Smooth muscle cell (in vitro differentiated cells): ENCODE results near the gene TMEM141. TPM values are rescaled to one million over a fixed set of nuclear protein-coding genes. Genes with fewer than 3 reads are reported as not detected.

Source experiments
- DNase-seq: peaks from one replicate; lab custom pipeline; 2025; ENCODE audit not compliant: unreplicated experiment; lab: John Stamatoyannopoulos, UW
- H2AFZ ChIP-seq: fragments of 200-600 bp; sonication (generic); 2 replicates; pipeline ENCODE4 v1.6.0; 2016; ENCODE audit warnings: antibody characterized with exemption, low read depth, mild to moderate bottlenecking
- H3F3A ChIP-seq: fragments of 200-600 bp; sonication (generic); 2 replicates; pipeline ENCODE4 v1.6.0; 2017; ENCODE audit warnings: antibody characterized with exemption, low read depth
- H3K27ac ChIP-seq: fragments of 200-600 bp; sonication (generic); 2 replicates; pipeline ENCODE4 v1.5.1; 2016; ENCODE audit warnings: low read depth, mild to moderate bottlenecking
- H3K27me3 ChIP-seq: fragments of 200-600 bp; sonication (generic); 2 replicates; pipeline ENCODE4 v1.6.1; 2016; ENCODE audit warnings: low read depth, mild to moderate bottlenecking
- H3K36me3 ChIP-seq: fragments of 200-600 bp; sonication (generic); 2 replicates; pipeline ENCODE4 v1.5.1; 2016; ENCODE audit warnings: low read depth
- H3K4me1 ChIP-seq: fragments of 200-600 bp; sonication (generic); 2 replicates; pipeline ENCODE4 v1.5.1; 2016; ENCODE audit warnings: low read depth
- H3K4me2 ChIP-seq: fragments of 200-600 bp; sonication (generic); 2 replicates; pipeline ENCODE4 v1.6.0; 2016; ENCODE audit warnings: mild to moderate bottlenecking
- H3K4me3 ChIP-seq: fragments of 200-600 bp; sonication (generic); 2 replicates; pipeline ENCODE4 v1.5.1; 2016; ENCODE audit warnings: mild to moderate bottlenecking
- H3K79me2 ChIP-seq: fragments of 200-600 bp; sonication (generic); 2 replicates; pipeline ENCODE4 v1.6.0; 2016; ENCODE audit warnings: low read depth, mild to moderate bottlenecking
- H3K9ac ChIP-seq: fragments of 200-600 bp; sonication (generic); 2 replicates; pipeline ENCODE4 v1.6.0; 2016; ENCODE audit warnings: low read depth
- H3K9me3 ChIP-seq: fragments of 200-600 bp; sonication (generic); replicated peaks from 2 replicates; pipeline ENCODE4 v1.5.1; 2016; ENCODE audit warnings: low read depth
- H4K20me1 ChIP-seq: fragments of 200-600 bp; sonication (generic); 2 replicates; pipeline ENCODE4 v1.6.0; 2016; ENCODE audit warnings: low read depth
- CTCF ChIP-seq: fragments of 200-600 bp; sonication (generic); IDR thresholded peaks from 2 replicates; pipeline ENCODE4 v1.5.1; 2017; ENCODE audit warnings: borderline replicate concordance, mild to moderate bottlenecking, antibody characterized with exemption; ENCODE audit not compliant: insufficient read depth, poor library complexity, severe bottlenecking
- WGBS: methylation state at CpG from one replicate; pipeline ENCODE4 v1.1.7; 2016; ENCODE audit warnings: low lambda C conversion rate; 5-methylcytosine and 5-hydroxymethylcytosine counted together
- polyA plus RNA-seq: library from polyadenylated mRNA; unstranded; fragments of >200 nt; fragmentation: Nextera tagmentation; extraction: Ambion mirVana; gene quantifications from 2 replicates; pipeline ENCODE4 v1.2.1, GENCODE V29; 2016
- total RNA-seq: library from RNA; depleted of rRNA; stranded (reverse); fragments of >200 nt; gene quantifications from 2 replicates; pipeline ENCODE4 v1.2.3, GENCODE V29; 2014

TMEM141 gene
- total and polyA plus RNA-seq, 2 experiments from 2014 or later = 75.4 to 112 TPM

GRCh38 chr9:136826703-136827582, 35.8 kb downstream of the TMEM141 start:
- Histone ChIP-seq H3K79me2 (peaks cover 8% of the 10 kb centered on the region), H3K36me3 (no peaks in the 10 kb centered on the region), H4K20me1 (peaks cover 45% of the 10 kb centered on the region), H3F3A (no peaks in the 10 kb centered on the region), H3K4me2 (no peak overlapping the region), H3K9me3 (no peaks in the 10 kb centered on the region), H3K4me3 (no peak overlapping the region), H3K4me1 (no peaks in the 10 kb centered on the region), H2AFZ (no peak overlapping the region), H3K9ac (no peak overlapping the region), H3K27ac (no peak overlapping the region), H3K27me3 (no peaks in the 10 kb centered on the region)
- TF ChIP-seq CTCF = no peak
- no peak for DNase-seq
- WGBS = 98% methylated on average over 24 of the region's 24 CpGs

DNA sequence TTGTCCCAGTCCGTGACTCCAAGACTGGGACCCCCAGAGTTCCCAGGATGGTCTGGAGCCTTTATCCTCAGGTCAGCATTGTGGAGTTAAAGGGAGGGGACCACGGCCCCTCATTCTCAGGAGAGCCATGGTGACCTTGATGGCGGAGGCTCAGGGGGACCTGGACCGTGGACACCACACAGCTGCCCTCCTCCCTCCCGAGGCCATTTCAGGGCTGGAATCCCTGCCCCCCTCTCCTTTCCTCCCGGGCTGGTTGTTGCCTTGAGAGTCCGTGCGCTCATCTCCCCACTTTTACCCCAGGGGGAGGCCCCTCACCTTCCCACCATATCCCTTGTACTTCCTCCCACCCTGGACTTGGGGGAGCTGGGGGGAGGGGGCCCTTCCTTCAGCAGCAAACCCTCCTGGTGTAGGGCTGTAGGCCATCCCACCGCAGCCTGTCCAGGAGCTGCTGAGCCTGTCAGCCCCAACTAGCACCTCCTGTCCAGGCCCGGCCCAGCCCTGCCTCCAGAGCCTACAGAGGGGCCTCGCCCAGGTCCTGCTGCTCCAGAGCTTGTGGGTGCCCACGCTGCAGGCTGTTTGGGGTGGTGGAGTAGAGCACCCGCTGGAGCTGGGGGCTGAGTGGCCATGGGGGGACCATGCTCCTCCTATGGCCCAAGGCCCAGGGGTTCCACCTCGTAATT, 36.8 kb downstream of the TMEM141 start:
- DNase-seq = no peak
- no peaks in the 10 kb centered on the region for H3K27me3 ChIP-seq
- H3K4me3 ChIP-seq = no peak overlapping the region
- 94% methylated on average over 13 of the region's 14 CpGs for WGBS
- no peaks in the 10 kb centered on the region for H3K4me1 ChIP-seq
- TF ChIP-seq CTCF = no peak
- no peak overlapping the region for H3K4me2 ChIP-seq
- no peak overlapping the region for H3K27ac ChIP-seq
- no peak overlapping the region for H2AFZ ChIP-seq
- no peaks in the 10 kb centered on the region for H3K36me3 ChIP-seq
- no peaks in the 10 kb centered on the region for H3F3A ChIP-seq
- peaks cover 36% of the 10 kb centered on the region for H4K20me1 ChIP-seq
- no peaks in the 10 kb centered on the region for H3K79me2 ChIP-seq
- no peak overlapping the region for H3K9ac ChIP-seq
- H3K9me3 ChIP-seq = no peaks in the 10 kb centered on the region

GRCh38 chr9:136828474-136829140, 37.5 kb downstream of the TMEM141 start:
- Histone ChIP-seq H3F3A (no peaks in the 10 kb centered on the region), H3K4me3 (no peak overlapping the region), H3K4me2 (no peak overlapping the region), H3K27ac (no peak overlapping the region), H3K9ac (no peak overlapping the region), H3K27me3 (no peaks in the 10 kb centered on the region), H3K9me3 (no peaks in the 10 kb centered on the region), H3K4me1 (no peaks in the 10 kb centered on the region), H4K20me1 (peaks cover 29% of the 10 kb centered on the region), H3K79me2 (no peaks in the 10 kb centered on the region), H3K36me3 (no peaks in the 10 kb centered on the region), H2AFZ (no peak overlapping the region)
- TF ChIP-seq CTCF = no peak
- WGBS = 97% methylated on average over 31 of the region's 31 CpGs
- no peak for DNase-seq
